ENCODE measurements around the gene ZNF598.
"Not testable (repeated sequence)": the region's sequence is repeated elsewhere in the genome, so short reads cannot be mapped to it uniquely, and the experiment has no call there.

ZNF598 gene

DNA sequence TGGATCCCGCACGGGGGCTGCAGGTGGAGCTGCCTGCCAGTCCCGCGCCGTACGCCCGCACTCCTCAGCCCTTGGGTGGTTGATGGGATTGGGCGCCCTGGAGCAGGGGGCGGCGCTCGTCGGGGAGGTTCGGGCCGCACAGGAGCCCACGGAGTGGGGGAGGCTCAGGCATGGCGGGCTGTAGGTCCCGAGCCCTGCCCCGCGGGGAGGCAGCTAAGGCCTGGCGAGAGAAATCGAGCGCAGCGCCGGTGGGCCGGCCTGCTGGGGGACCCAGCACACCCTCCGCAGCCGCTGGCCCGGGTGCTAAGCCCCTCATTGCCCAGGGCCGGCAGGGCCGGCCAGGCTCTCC, 51.5 kb downstream of the ZNF598 start:
- not testable (repeated sequence) for DNase-seq (ENCODE audit: low read depth)

DNA sequence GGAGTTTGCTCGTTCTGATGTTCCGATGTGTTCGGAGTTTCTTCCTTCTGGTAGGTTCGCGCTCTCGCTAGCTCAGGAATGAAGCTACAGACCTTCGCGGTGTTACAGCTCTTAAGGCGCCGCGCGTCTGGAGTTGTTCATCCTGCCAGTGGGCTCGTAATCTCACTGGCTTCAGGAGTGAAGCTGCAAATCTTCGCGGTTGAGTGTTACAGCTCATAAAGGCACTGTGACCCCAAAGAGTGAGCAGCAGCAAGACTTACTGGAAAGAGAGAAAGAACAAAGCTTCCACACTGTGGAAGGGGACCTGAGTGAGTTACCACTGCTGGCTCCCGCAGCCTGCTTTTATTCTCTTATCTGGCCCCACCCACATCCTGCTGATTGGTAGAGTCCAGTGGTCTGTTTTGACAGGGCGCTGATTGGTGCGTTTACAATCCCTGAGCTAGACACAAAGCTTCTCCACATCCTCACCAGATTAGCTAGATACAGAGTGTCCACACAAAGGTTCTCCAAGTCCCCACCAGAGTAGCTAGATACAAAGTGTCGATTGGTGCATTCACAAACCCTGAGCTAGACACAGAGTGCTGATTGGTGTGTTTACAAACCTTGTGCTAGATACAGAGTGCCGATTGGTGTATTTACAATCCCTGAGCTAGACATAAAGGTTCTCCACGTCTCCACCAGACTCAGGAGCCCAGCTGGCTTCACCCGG, 52.0 kb downstream of the ZNF598 start:
- not testable (repeated sequence) for DNase-seq (ENCODE audit: low read depth)

DNA sequence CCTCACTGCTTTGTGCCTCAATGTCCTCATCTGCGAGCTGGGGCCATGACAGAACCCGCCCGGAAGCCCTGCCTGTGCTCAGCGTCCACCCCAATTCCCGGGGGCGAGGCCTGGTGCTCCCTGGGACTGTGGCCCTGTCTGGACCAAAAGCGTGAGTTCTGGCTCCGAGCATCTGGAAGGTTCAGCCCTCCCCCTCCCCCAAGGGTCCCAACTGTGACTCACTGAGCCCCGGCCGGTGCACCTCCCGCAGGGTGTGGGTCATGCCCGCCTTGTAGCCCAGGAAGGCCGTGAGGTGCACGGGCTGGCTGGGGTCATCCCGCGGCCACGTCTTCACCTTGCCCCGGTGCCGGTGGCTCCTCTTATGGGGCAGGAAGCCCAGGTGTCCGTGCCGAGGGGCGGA, 55.9 kb downstream of the ZNF598 start:
- no peak for DNase-seq (ENCODE audit: low read depth)

DNA sequence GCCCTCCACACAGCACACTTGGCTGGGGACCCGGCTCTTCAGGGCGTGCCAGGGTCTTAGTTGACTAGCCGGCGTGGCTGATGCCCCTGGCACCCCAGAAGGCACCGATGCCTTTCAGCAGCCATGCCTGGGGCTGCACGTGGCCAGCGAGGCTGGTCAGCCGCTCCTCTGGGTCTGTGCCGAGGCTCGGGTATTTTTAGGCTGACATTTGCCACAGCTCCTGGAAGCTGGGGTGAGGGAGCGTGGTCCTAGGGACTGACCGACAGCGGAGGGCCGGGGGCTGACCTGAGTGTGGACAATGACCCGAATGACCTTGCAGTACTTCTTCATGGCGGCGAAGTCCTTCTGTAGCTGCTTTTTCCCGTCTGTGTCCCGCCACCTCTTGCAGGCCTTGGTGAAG, 59.1 kb downstream of the ZNF598 start:
- no peak for DNase-seq (ENCODE audit: low read depth)

DNA sequence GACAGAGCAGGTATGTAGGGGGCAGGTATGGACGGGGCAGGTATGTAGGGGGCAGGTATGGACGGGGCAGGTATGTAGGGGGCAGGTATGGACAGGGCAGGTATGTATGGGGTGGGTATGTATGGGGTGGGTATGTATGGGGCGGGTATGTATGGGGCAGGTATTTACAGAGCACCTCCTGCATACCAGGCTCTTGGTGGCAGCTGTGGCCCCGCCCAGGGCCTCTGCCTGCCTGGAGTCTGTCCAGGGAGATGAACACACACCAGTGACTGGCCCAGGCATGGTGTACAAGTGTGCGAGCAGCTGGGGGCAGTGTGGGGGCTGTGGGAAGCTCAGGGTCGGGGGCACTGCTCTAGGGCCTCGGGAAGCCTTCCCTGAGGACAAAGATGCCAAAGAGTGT, 59.6 kb downstream of the ZNF598 start:
- DNase-seq (ENCODE audit: low read depth): no peak

DNA sequence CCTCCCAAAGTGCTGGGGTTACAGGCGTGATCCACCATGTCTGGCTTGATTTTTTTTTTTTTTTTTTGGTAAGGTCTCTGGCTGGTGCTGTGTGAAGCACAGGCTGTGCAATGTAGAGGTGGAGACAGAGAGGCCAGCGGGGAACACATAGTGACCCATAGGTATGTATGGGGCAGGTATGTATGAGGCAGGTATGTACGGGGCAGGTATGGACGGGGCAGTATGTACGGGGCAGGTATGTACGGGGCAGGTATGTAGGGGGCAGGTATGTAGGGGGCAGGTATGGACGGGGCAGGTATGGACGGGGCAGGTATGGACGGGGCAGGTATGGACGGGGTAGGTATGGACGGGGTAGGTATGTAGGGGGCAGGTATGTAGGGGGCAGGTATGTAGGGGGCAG, 60.1 kb downstream of the ZNF598 start:
- DNase-seq (ENCODE audit: low read depth): no peak

Measured in stimulated activated CD4-positive, alpha-beta T cell treated with anti-CD3 and anti-CD28 coated beads, Interleukin-2, amount 100 ng/mL, for 4 hours (primary cell).